NCI-H1694 treated with DMSO at 0.1 percent for 48 hours (cell line): Measurements from ENCODE around the gene TMEFF2.

Experiments used
- DNase-seq: peaks from one replicate; lab custom pipeline; 2025; lab: John Stamatoyannopoulos, UW

The TMEFF2 gene

GRCh38 chr2:191968120-191968519 lies 226.6 kb downstream of the TMEFF2 start:
- DNase-seq: no peak

GRCh38 chr2:191965733-191966132 lies 229.0 kb downstream of the TMEFF2 start:
- DNase-seq: no peak

- DNase-seq: no peak
These were observed 233.2 kb downstream of the TMEFF2 start for GRCh38 chr2:191961556-191961955.

GRCh38 chr2:191959209-191959608 lies 235.5 kb downstream of the TMEFF2 start:
- DNase-seq: no peak

- peak; percentile 24 for DNase-seq
These were observed 236.5 kb downstream of the TMEFF2 start for GRCh38 chr2:191957996-191958860.

- no peak for DNase-seq
These were observed 240.3 kb downstream of the TMEFF2 start for GRCh38 chr2:191954451-191954850.

- DNase-seq: no peak
These were observed 242.0 kb downstream of the TMEFF2 start for GRCh38 chr2:191952515-191953270.

- DNase-seq: no peak
These were observed 242.9 kb downstream of the TMEFF2 start for GRCh38 chr2:191951832-191952231.

GRCh38 chr2:191951376-191951775 lies 243.4 kb downstream of the TMEFF2 start:
- DNase-seq: no peak

GRCh38 chr2:191950132-191950874 lies 244.4 kb downstream of the TMEFF2 start:
- DNase-seq: no peak

- DNase-seq: no peak
These were observed 247.5 kb downstream of the TMEFF2 start for GRCh38 chr2:191947235-191947634.

GRCh38 chr2:191946471-191947182 lies 248.1 kb downstream of the TMEFF2 start:
- DNase-seq: no peak

GRCh38 chr2:191945623-191946022 lies 249.1 kb downstream of the TMEFF2 start:
- DNase-seq: no peak

GRCh38 chr2:191942739-191943103 lies 252.0 kb downstream of the TMEFF2 start:
- DNase-seq: peak; percentile 59

- DNase-seq: peak; percentile 89
These were observed 252.5 kb downstream of the TMEFF2 start for GRCh38 chr2:191942090-191942738.

GRCh38 chr2:191941376-191941929 lies 253.3 kb downstream of the TMEFF2 start:
- peak; percentile 69 for DNase-seq

- DNase-seq: no peak
These were observed 256.0 kb downstream of the TMEFF2 start for GRCh38 chr2:191938779-191939178.

- DNase-seq: peak; percentile 54
These were observed 257.8 kb downstream of the TMEFF2 start for GRCh38 chr2:191936882-191937405.

GRCh38 chr2:191935247-191935646 lies 259.5 kb downstream of the TMEFF2 start:
- DNase-seq: peak; percentile 100

GRCh38 chr2:191933307-191934105 lies 261.2 kb downstream of the TMEFF2 start:
- DNase-seq: peak; percentile 33
